Right lung (tissue), 5 donors: Measurements from ENCODE around the gene DNAJB6. TPM values are rescaled to one million over a fixed set of nuclear protein-coding genes. Genes with fewer than 3 reads are reported as not detected.
"Not testable (repeated sequence)": the region's sequence is repeated elsewhere in the genome, so short reads cannot be mapped to it uniquely, and the experiment has no call there.

Source experiments
- DNase-seq, 2 donors: peaks; one replicate each; pipeline ENCODE4 v3.0.0-alpha.2; 2013
- polyA plus RNA-seq, 5 donors: library from polyadenylated mRNA; unstranded; fragments of 120-200 nt; gene quantifications; one replicate each; pipeline versions ENCODE4 v1.2.1 to v1.2.3, GENCODE V29; 2013; ENCODE audit warnings: inconsistent platforms in 1 of 5, low replicate concordance in 1 of 5; ENCODE audit not compliant: insufficient read length in 5 of 5, insufficient read depth in 1 of 5

Gene DNAJB6
- polyA plus RNA-seq, 5 donors, result 128 to 154 (median 140) TPM

- no peak for DNase-seq
These were observed 18.6 kb upstream of the DNAJB6 start for GRCh38 chr7:157318015-157318706.

- DNase-seq, result no peak
These were observed 16.2 kb upstream of the DNAJB6 start for GRCh38 chr7:157320608-157320980.

GRCh38 chr7:157323401-157323800, 13.4 kb upstream of the DNAJB6 start:
- no peak for DNase-seq

GRCh38 chr7:157329447-157329846, 7.4 kb upstream of the DNAJB6 start:
- DNase-seq, result no peak

GRCh38 chr7:157330567-157330966, 6.2 kb upstream of the DNAJB6 start:
- DNase-seq, result not testable (repeated sequence)

- not testable (repeated sequence) for DNase-seq
These were observed 5.8 kb upstream of the DNAJB6 start for GRCh38 chr7:157331049-157331448.

GRCh38 chr7:157335236-157335635, 1.6 kb upstream of the DNAJB6 start:
- DNase-seq, result no peak

GRCh38 chr7:157335991-157336382, 817 bp upstream of the DNAJB6 start:
- no peak for DNase-seq

GRCh38 chr7:157337316-157338149, 729 bp downstream of the DNAJB6 start:
- DNase-seq, result peak; percentile 25 to 32

GRCh38 chr7:157339777-157340677, 3.2 kb downstream of the DNAJB6 start:
- DNase-seq, result peak; percentile 35 to 63

GRCh38 chr7:157347217-157347904, 10.6 kb downstream of the DNAJB6 start:
- DNase-seq, result no peak

GRCh38 chr7:157348548-157348947, 11.7 kb downstream of the DNAJB6 start:
- DNase-seq, result no peak

GRCh38 chr7:157352516-157352915, 15.7 kb downstream of the DNAJB6 start:
- no peak for DNase-seq

GRCh38 chr7:157355784-157356511, 19.1 kb downstream of the DNAJB6 start:
- DNase-seq, result no peak

- no peak for DNase-seq
These were observed 20.6 kb downstream of the DNAJB6 start for GRCh38 chr7:157357129-157358040.

- no peak for DNase-seq
These were observed 21.4 kb downstream of the DNAJB6 start for GRCh38 chr7:157358041-157358752.

- no peak for DNase-seq
These were observed 21.9 kb downstream of the DNAJB6 start for GRCh38 chr7:157358753-157359096.

- no peak for DNase-seq
These were observed 22.8 kb downstream of the DNAJB6 start for GRCh38 chr7:157359581-157359980.

- DNase-seq, result no peak
These were observed 23.8 kb downstream of the DNAJB6 start for GRCh38 chr7:157360483-157361025.
